DOHH2 (cell line): ENCODE data around the gene RNF13.

ENCODE experiments used
- H3F3A ChIP-seq: fragments of 200-600 bp; sonication (generic), shearing (Covaris generic); 2 replicates; pipeline ENCODE4 v1.6.0; 2016; ENCODE audit warnings: antibody characterized with exemption, mild to moderate bottlenecking; ENCODE audit not compliant: control insufficient read depth, insufficient read depth
- H3K27ac ChIP-seq: fragments of 200-600 bp; sonication (generic); 2 replicates; pipeline ENCODE4 v1.5.1; 2014; ENCODE audit warnings: low read depth, mild to moderate bottlenecking, low read length, moderate library complexity
- H3K27me3 ChIP-seq: fragments of 200-600 bp; sonication (generic); 2 replicates; pipeline ENCODE4 v1.6.1; 2014; ENCODE audit warnings: mild to moderate bottlenecking, low read length, mixed read lengths; ENCODE audit not compliant: control insufficient read depth
- H3K36me3 ChIP-seq: fragments of 200-600 bp; sonication (generic); 2 replicates; pipeline ENCODE4 v1.6.1; 2014; ENCODE audit warnings: mild to moderate bottlenecking, low read length, moderate library complexity, mixed read lengths; ENCODE audit not compliant: control insufficient read depth
- H3K4me1 ChIP-seq: fragments of 200-600 bp; sonication (generic); 2 replicates; pipeline ENCODE4 v1.6.1; 2014; ENCODE audit warnings: mild to moderate bottlenecking, low read length, mixed read lengths; ENCODE audit not compliant: control insufficient read depth
- H3K4me2 ChIP-seq: fragments of 200-600 bp; sonication (generic); 2 replicates; pipeline ENCODE4 v1.6.0; 2014; ENCODE audit warnings: mild to moderate bottlenecking, low read length, moderate library complexity
- H3K4me3 ChIP-seq: fragments of 200-600 bp; sonication (generic); 2 replicates; pipeline ENCODE4 v1.5.1; 2014; ENCODE audit warnings: mild to moderate bottlenecking, low read length, mixed read lengths
- H3K79me2 ChIP-seq: fragments of 200-600 bp; sonication (generic); 2 replicates; pipeline ENCODE4 v1.6.1; 2014; ENCODE audit warnings: mild to moderate bottlenecking, low read length, mixed read lengths; ENCODE audit not compliant: control insufficient read depth
- H3K9me2 ChIP-seq: fragments of 200-600 bp; sonication (generic); replicated peaks from 2 replicates; pipeline ENCODE4 v1.6.1; 2014; ENCODE audit warnings: mild to moderate bottlenecking, low read length, mixed read lengths; ENCODE audit not compliant: control insufficient read depth
- H3K9me3 ChIP-seq: fragments of 200-600 bp; sonication (generic); 2 replicates; pipeline ENCODE4 v1.6.1; 2014; ENCODE audit warnings: antibody characterized with exemption, low read length, mixed read lengths; ENCODE audit not compliant: control insufficient read depth, insufficient read depth
- H4K20me1 ChIP-seq: fragments of 200-600 bp; sonication (generic); 2 replicates; pipeline ENCODE4 v1.6.0; 2014; ENCODE audit warnings: low read depth, mild to moderate bottlenecking, antibody characterized with exemption, low read length, moderate library complexity; ENCODE audit not compliant: control insufficient read depth, insufficient read depth
- EZH2phosphoT487 ChIP-seq: fragments of 200-600 bp; sonication (generic); IDR thresholded peaks from 2 replicates; pipeline ENCODE4 v1.6.1; 2017; ENCODE audit warnings: borderline replicate concordance, mild to moderate bottlenecking, antibody characterized with exemption, low read length, moderate library complexity, mixed read lengths
- TF ChIP-seq, protein P1 (sequence below): fragments of 200-600 bp; sonication (generic); IDR thresholded peaks from one replicate; pipeline ENCODE4 v1.5.1; 2014; ENCODE audit warnings: antibody characterized with exemption, mild to moderate bottlenecking, low read depth, low read length; ENCODE audit not compliant: poor library complexity, severe bottlenecking

Gene RNF13

DNA sequence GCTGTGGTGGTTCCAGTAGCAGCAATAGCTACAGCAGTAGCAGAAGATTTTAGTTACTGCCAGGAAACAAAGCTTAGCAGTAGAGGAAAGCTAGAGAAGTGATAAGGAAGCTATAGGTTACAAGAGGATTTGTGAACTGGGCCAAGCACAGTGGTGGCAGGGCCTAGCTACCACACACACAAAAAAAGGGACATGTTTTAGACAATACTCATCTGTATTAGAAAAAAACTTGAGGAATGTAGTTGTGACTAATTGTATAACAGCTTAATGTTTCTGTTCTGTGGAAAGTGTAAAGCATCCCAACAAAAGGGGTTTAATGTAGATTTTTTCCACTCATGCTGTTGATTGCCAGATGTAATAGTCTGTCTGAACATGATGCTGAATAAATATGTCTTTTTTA lies 187.6 kb downstream of the RNF13 start:
- Histone ChIP-seq H4K20me1 (no peaks in the 10 kb centered on the region), H3K36me3 (no peaks in the 10 kb centered on the region), H3K4me3 (no peak overlapping the region), H3K27ac (no peak overlapping the region), H3K4me2 (no peak overlapping the region), H3F3A (no peaks in the 10 kb centered on the region), H3K27me3 (0 out of 2 replicates have a peak, but pooled peaks cover 4% of the 10 kb centered on the region), H3K9me2 (no peaks in the 10 kb centered on the region), H3K79me2 (no peaks in the 10 kb centered on the region), H3K4me1 (no peaks in the 10 kb centered on the region), H3K9me3 (no peaks in the 10 kb centered on the region)
- no peak for TF ChIP-seq EZH2phosphoT487
- TF ChIP-seq, protein P1, sequence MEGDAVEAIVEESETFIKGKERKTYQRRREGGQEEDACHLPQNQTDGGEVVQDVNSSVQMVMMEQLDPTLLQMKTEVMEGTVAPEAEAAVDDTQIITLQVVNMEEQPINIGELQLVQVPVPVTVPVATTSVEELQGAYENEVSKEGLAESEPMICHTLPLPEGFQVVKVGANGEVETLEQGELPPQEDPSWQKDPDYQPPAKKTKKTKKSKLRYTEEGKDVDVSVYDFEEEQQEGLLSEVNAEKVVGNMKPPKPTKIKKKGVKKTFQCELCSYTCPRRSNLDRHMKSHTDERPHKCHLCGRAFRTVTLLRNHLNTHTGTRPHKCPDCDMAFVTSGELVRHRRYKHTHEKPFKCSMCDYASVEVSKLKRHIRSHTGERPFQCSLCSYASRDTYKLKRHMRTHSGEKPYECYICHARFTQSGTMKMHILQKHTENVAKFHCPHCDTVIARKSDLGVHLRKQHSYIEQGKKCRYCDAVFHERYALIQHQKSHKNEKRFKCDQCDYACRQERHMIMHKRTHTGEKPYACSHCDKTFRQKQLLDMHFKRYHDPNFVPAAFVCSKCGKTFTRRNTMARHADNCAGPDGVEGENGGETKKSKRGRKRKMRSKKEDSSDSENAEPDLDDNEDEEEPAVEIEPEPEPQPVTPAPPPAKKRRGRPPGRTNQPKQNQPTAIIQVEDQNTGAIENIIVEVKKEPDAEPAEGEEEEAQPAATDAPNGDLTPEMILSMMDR = no peak

GRCh38 chr3:150005243-150006112 lies 192.5 kb downstream of the RNF13 start:
- H3K79me2 ChIP-seq = no peaks in the 10 kb centered on the region
- no peak overlapping the region for H3K4me3 ChIP-seq
- no peaks in the 10 kb centered on the region for H3K9me2 ChIP-seq
- H3K9me3 ChIP-seq = no peaks in the 10 kb centered on the region
- H3K36me3 ChIP-seq = no peaks in the 10 kb centered on the region
- no peaks in the 10 kb centered on the region for H3F3A ChIP-seq
- H3K27ac ChIP-seq = no peak overlapping the region
- H3K4me1 ChIP-seq = no peaks in the 10 kb centered on the region
- no peaks in the 10 kb centered on the region for H4K20me1 ChIP-seq
- 0 out of 2 replicates have a peak, but pooled peaks cover 4% of the 10 kb centered on the region for H3K27me3 ChIP-seq
- TF ChIP-seq EZH2phosphoT487 = no peak
- TF ChIP-seq, protein P1 = no peak
- H3K4me2 ChIP-seq = no peak overlapping the region

- Histone ChIP-seq H3F3A (no peaks in the 10 kb centered on the region), H3K4me3 (no peak overlapping the region), H3K9me3 (no peaks in the 10 kb centered on the region), H3K27me3 (0 out of 2 replicates have a peak, but pooled peaks cover 2% of the 10 kb centered on the region), H3K36me3 (no peaks in the 10 kb centered on the region), H3K4me2 (no peak overlapping the region), H3K4me1 (no peaks in the 10 kb centered on the region), H3K27ac (no peak overlapping the region), H3K79me2 (no peaks in the 10 kb centered on the region), H4K20me1 (no peaks in the 10 kb centered on the region), H3K9me2 (no peaks in the 10 kb centered on the region)
- TF ChIP-seq EZH2phosphoT487 = no peak
- TF ChIP-seq, protein P1 = no peak
Measured at GRCh38 chr3:150006794-150007193, 193.8 kb downstream of the RNF13 start.
